Raji (cell line): ENCODE data around the gene CSGALNACT2.

ENCODE experiments used
- POLR2A ChIP-seq: IDR thresholded peaks from 2 replicates; pipeline ENCODE4 v1.6.1; 2011; ENCODE audit warnings: low read depth, low read length, control low read depth; ENCODE audit not compliant: insufficient read depth

The CSGALNACT2 gene

GRCh38 chr10:43216931-43217562 is 78.8 kb downstream of the CSGALNACT2 start:
- no peak for TF ChIP-seq POLR2A

- TF ChIP-seq POLR2A, result no peak
These were observed 79.4 kb downstream of the CSGALNACT2 start for GRCh38 chr10:43217563-43218205.

DNA sequence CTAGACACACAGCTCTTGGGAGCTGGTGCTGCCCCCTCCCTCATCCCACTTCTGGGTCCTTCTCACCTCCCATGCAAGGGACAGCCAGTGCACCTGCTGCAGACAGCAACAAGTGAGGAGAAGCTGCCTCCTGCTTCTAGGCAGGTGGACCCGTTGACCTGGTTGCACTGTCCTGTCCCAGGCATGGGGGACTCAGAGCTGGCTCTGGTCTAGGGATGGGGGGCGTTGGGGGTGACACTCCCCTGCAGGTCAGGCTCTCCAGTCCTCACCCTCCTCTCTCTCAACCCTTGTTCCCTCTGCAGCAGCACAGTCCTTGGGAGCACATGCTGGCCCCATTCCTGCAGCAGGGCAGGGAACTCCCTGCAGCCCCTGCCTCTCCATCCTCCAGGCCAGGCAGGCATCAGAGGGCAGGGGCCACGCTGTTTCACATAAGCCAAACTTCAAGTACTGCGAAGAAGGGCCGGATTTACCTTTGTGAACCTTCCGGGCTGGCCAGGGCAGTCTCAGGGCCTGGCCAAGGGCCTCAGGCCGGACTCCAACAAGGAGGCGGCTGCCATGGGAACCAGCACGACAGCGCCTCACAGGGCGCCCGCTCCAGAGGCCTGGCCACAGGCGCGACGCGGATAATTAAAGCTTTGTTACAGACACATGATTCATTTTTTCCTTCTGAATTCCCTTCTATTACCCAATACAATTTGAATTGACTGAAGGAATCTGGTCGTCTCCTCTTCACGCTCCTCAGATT is 80.1 kb downstream of the CSGALNACT2 start:
- TF ChIP-seq POLR2A, result no peak

DNA sequence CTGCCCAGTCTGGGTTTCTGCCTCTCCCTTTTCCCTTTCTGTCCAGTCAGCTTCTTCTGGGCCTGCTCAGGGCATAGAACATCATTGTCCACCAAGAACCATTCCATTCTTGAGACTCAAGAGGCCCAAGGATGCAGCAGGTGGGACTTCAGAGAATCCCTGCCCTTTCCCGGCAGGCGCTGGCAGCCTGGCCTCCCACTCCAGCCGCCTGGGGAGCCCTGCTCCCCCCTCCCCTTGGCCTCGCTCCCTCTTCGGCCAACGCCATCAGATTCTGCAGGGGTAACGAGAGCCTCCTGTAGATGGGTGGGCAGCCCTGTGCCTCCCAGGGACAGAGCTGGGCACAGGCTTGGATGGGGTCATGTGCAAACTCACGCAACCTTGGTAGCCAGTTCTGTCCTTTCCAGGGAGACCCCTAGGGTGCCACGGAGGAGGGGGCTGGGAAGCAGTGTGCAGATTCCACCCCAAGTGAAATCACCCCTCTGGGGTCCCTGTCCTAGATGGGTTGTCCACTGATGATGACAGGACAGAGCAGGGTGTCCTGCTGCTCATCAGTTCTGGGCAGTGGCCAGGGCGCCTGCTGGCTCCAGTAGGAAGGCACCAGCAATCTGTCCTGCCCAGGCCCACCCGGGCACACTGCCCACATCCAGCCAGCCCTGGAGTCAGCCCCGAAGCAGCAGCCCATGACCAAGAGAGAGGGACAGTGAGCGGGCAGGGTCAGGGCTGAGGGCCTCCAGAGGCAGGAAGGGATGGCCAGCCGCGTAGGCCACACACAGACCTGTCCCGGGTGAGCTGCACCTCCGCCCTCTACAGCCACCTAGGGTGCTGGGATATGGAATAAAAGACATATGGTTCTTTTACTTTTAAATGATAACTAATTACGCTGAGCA is 80.9 kb downstream of the CSGALNACT2 start:
- no peak for TF ChIP-seq POLR2A

- no peak for TF ChIP-seq POLR2A
These were observed 81.6 kb downstream of the CSGALNACT2 start for GRCh38 chr10:43219848-43220247.

DNA sequence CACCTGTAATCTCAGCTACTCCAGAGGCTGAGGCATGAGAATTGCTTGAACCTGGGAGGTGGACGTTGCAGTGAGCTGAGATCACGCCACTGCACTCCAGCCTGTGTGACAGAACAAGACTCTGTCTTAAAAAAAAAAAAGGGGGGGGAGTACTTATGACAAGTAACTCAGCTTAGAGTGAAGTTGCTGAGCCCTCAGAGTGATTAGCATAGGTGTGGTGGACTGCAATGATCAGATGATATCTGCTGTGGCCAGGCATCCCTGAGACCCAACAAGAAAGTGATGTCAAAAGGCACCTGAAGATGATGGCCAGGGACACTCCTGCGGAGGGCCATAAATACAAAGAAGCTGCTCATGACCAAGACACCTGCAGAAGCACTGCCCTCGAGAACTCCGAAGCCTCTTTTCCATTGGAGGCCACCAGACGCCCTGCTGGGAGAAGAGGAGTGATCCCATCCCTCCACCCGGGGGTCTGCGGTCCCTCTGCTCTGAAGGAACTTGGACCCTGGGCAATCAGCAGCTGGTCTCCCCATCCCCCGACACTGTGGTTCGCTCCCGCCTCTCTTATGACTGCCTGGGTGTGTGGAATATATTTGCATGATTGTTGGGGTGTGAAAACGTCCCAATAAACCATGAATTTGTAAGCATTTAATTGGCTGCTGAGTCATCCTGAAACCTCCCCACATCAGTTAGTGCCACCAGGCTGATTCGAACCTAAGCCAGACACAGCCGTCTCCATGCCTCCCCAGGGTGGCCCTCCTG is 82.6 kb downstream of the CSGALNACT2 start:
- TF ChIP-seq POLR2A, result no peak

- no peak for TF ChIP-seq POLR2A
These were observed 83.4 kb downstream of the CSGALNACT2 start for GRCh38 chr10:43221419-43222209.

- no peak for TF ChIP-seq POLR2A
These were observed 84.0 kb downstream of the CSGALNACT2 start for GRCh38 chr10:43222210-43222720.

- no peak for TF ChIP-seq POLR2A
These were observed 84.8 kb downstream of the CSGALNACT2 start for GRCh38 chr10:43223056-43223455.

GRCh38 chr10:43224321-43224720 is 86.1 kb downstream of the CSGALNACT2 start:
- TF ChIP-seq POLR2A, result no peak

- no peak for TF ChIP-seq POLR2A
These were observed 87.0 kb downstream of the CSGALNACT2 start for GRCh38 chr10:43225004-43225786.

DNA sequence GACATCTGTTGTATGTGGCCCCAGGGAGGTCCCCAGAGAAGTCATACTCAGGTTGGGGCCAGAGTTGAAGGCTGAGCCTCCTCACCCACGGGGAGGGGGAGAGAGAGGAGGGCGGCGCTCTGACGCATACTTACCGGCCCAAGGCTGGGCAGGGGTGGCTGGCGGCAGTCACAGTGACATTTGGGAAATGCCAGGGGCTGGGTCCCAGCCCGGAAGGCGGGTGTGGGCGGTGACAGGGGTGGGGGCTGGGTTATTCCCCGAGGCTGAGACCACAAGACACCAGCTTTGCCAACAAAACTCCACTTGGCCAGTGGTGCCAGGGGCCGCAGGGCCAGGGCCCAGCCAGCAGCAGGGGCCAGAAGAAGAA is 87.5 kb downstream of the CSGALNACT2 start:
- TF ChIP-seq POLR2A, result no peak

GRCh38 chr10:43226441-43226840 is 88.2 kb downstream of the CSGALNACT2 start:
- TF ChIP-seq POLR2A, result no peak
